CD4-positive, alpha-beta T cell treated with Interferon alpha-2 for 1 hour (primary cell): ENCODE data around the gene CD68.

ENCODE experiments used
- DNase-seq, 2 donors: peaks; one replicate each; pipeline ENCODE4 v3.0.0-alpha.2; 2020 to 2022

Gene CD68

GRCh38 chr17:7559320-7560171 lies 19.9 kb upstream of the CD68 start:
- DNase-seq, result no peak

DNA sequence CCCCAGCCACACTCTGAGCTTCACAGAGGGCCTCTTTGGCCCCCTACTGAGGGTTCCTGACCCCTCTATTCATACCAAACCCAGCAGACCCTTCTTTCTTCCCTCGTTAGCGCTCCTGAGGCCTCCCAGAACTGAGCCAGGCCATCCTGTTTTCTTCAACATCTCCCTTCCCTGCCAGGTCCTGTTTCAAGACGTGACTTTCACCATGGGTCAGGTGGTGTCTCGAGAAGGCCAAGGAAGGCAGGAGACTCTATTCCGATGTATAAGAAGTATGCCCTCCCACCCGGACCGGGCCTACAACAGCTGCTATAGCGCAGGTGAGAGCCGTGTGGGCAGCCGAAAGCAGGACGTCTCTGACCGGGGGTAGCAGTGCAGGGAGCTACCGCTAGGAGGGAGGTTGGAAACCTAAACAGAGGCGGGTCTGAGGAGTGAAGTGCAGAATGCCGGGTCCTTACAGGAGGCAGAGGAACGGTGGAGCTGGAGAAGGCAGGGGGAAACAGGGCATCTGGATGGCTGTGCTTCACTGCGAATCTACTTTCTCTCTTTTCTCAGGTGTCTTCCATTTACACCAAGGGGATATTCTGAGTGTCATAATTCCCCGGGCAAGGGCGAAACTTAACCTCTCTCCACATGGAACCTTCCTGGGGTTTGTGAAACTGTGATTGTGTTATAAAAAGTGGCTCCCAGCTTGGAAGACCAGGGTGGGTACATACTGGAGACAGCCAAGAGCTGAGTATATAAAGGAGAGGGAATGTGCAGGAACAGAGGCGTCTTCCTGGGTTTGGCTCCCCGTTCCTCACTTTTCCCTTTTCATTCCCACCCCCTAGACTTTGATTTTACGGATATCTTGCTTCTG lies 19.0 kb upstream of the CD68 start:
- peak; percentile 59 to 66 for DNase-seq

- peak; percentile 83 to 86 for DNase-seq
Observed at GRCh38 chr17:7561028-7561575, 18.3 kb upstream of the CD68 start.

- DNase-seq, result peak; percentile 91 to 95
Observed at GRCh38 chr17:7561589-7562207, 17.7 kb upstream of the CD68 start, which contains the start of gene SENP3. TSS of gene SENP3 (plus strand) at chr17:7561919. CDS start at chr17:7563077, 1,158 bp downstream.

GRCh38 chr17:7562208-7562605 lies 17.2 kb upstream of the CD68 start:
- no peak for DNase-seq

DNA sequence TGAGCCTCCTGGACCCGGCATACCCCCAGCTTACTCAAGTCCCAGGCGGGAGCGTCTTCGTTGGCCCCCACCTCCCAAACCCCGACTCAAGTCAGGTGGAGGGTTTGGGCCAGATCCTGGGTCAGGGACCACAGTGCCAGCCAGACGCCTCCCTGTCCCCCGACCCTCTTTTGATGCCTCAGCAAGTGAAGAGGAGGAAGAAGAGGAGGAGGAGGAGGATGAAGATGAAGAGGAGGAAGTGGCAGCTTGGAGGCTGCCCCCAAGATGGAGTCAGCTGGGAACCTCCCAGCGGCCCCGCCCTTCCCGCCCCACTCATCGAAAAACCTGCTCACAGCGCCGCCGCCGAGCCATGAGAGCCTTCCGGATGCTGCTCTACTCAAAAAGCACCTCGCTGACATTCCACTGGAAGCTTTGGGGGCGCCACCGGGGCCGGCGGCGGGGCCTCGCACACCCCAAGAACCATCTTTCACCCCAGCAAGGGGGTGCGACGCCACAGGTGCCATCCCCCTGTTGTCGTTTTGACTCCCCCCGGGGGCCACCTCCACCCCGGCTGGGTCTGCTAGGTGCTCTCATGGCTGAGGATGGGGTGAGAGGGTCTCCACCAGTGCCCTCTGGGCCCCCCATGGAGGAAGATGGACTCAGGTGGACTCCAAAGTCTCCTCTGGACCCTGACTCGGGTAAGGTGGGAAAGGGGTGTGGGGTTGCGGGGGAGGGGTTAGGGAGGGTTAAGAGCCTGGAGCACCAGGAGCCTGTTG lies 16.1 kb upstream of the CD68 start:
- no peak for DNase-seq

GRCh38 chr17:7569571-7569970 lies 9.9 kb upstream of the CD68 start:
- DNase-seq, result no peak

- DNase-seq, result no peak
Observed at GRCh38 chr17:7570351-7570750, 9.1 kb upstream of the CD68 start.

- DNase-seq, result no peak
Observed at GRCh38 chr17:7572338-7572587, 7.2 kb upstream of the CD68 start.

- peak; percentile 100 for DNase-seq
Observed at GRCh38 chr17:7572588-7573323, 6.7 kb upstream of the CD68 start.

GRCh38 chr17:7573324-7574080 lies 5.9 kb upstream of the CD68 start:
- DNase-seq, result peak; percentile 94 to 95

DNA sequence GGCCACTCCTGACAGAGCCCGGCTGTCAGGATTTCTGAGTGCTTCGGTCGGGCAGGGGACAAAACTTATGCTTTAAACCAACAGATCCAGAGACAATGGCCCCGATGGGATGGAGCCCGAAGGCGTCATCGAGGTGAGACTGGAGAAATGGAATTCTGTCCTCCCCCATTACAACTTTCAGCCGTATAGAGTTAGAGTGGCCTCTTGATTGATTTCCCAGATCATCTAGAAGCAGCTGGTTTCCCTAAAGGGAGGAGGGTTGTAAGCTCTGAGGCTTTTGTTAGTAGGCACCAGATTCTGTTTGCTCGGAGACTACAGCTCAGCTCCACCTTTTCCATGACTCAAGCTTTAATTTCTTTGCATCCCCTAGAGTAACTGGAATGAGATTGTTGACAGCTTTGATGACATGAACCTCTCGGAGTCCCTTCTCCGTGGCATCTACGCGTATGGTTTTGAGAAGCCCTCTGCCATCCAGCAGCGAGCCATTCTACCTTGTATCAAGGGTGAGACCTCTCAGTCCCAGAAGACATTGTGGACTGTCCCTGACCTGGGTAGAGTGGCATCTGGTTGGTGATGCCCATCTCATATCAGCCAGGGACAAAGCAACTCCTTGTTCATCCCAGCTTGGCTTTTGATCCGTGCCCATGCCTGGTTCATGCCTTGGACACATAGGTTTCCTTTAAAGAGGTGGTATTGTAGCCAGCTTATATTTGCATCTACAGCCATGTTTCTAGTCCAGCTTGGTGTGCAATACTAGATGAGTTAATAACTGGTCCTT lies 5.1 kb upstream of the CD68 start:
- no peak for DNase-seq

- DNase-seq, result no peak
Observed at GRCh38 chr17:7575481-7575883, 4.0 kb upstream of the CD68 start.

DNA sequence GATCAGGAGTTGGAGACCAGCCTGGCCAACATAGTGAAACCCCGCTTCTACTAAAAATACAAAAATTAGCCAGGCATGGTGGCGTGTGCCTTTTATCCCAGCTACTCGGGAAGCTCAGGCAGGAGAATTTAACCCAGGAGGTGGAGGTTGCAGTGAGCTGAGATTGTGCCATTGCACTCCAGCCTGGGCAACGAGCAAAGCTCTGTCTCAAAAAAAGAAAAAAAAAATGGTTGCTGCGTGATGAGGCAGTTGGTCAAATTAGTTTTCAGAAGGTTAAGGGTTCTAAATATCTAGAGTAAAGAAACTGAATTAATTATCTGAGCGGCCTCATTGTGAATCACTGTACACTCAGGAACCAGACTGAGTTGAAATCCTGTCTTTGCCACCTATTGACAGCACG lies 3.5 kb upstream of the CD68 start:
- no peak for DNase-seq

- DNase-seq, result no peak
Observed at GRCh38 chr17:7576432-7576937, 3.0 kb upstream of the CD68 start.

GRCh38 chr17:7577327-7578199 lies 1.9 kb upstream of the CD68 start:
- DNase-seq, result no peak

DNA sequence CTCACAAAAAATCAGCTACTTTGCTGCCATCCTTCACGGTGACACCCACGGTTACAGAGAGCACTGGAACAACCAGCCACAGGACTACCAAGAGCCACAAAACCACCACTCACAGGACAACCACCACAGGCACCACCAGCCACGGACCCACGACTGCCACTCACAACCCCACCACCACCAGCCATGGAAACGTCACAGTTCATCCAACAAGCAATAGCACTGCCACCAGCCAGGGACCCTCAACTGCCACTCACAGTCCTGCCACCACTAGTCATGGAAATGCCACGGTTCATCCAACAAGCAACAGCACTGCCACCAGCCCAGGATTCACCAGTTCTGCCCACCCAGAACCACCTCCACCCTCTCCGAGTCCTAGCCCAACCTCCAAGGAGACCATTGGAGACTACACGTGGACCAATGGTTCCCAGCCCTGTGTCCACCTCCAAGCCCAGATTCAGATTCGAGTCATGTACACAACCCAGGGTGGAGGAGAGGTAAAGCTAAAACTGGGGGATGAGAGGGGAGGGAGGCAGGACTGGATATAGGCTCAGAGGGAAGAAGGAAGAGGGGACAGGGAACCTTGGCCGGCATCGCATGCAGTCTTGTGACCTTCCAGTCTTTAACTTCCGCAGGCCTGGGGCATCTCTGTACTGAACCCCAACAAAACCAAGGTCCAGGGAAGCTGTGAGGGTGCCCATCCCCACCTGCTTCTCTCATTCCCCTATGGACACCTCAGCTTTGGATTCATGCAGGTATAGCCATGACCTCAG lies 581 bp downstream of the CD68 start:
- peak; percentile 30 to 55 for DNase-seq
